ENCODE data around the gene XPC.

Gene XPC

GRCh38 chr3:14212032-14212431 is 33.6 kb upstream of the XPC start:
- peaks cover 6% of the 10 kb centered on the region for H3K4me1 Mint-ChIP-seq
- no peak for ATAC-seq
- H3K36me3 Mint-ChIP-seq = no peaks in the 10 kb centered on the region
- no peaks in the 10 kb centered on the region for H3K9me3 Mint-ChIP-seq
- no peaks in the 10 kb centered on the region for H3K27me3 Mint-ChIP-seq
- H3K27ac Mint-ChIP-seq = no peak overlapping the region
- no peak overlapping the region for H3K4me3 Mint-ChIP-seq

- no peaks in the 10 kb centered on the region for H3K27me3 Mint-ChIP-seq
- H3K36me3 Mint-ChIP-seq = no peaks in the 10 kb centered on the region
- no peak for ATAC-seq
- no peaks in the 10 kb centered on the region for H3K9me3 Mint-ChIP-seq
- H3K27ac Mint-ChIP-seq = no peak overlapping the region
- no peak overlapping the region for H3K4me3 Mint-ChIP-seq
- peaks cover 5% of the 10 kb centered on the region for H3K4me1 Mint-ChIP-seq
Observed at GRCh38 chr3:14211621-14212020, 33.2 kb upstream of the XPC start.

- ATAC-seq = no peak
- no peaks in the 10 kb centered on the region for H3K36me3 Mint-ChIP-seq
- no peaks in the 10 kb centered on the region for H3K4me1 Mint-ChIP-seq
- H3K9me3 Mint-ChIP-seq = no peaks in the 10 kb centered on the region
- no peak overlapping the region for H3K4me3 Mint-ChIP-seq
- H3K27me3 Mint-ChIP-seq = no peaks in the 10 kb centered on the region
- no peak overlapping the region for H3K27ac Mint-ChIP-seq
Observed at GRCh38 chr3:14210843-14211594, 32.6 kb upstream of the XPC start.

- H3K27ac Mint-ChIP-seq = no peak overlapping the region
Observed at GRCh38 chr3:14210290-14210688, 31.9 kb upstream of the XPC start.

GRCh38 chr3:14209581-14210289 is 31.3 kb upstream of the XPC start:
- no peak for ATAC-seq
- no peak overlapping the region for H3K27ac Mint-ChIP-seq
- no peaks in the 10 kb centered on the region for H3K27me3 Mint-ChIP-seq
- no peaks in the 10 kb centered on the region for H3K36me3 Mint-ChIP-seq
- no peak overlapping the region for H3K4me3 Mint-ChIP-seq
- H3K4me1 Mint-ChIP-seq = no peaks in the 10 kb centered on the region
- no peaks in the 10 kb centered on the region for H3K9me3 Mint-ChIP-seq

More at GRCh38 chr3:14210290-14210688, 31.9 kb upstream of the XPC start:
- no peak overlapping the region for H3K4me3 Mint-ChIP-seq
- no peaks in the 10 kb centered on the region for H3K36me3 Mint-ChIP-seq
- ATAC-seq = no peak
- H3K9me3 Mint-ChIP-seq = no peaks in the 10 kb centered on the region
- no peaks in the 10 kb centered on the region for H3K4me1 Mint-ChIP-seq
- no peaks in the 10 kb centered on the region for H3K27me3 Mint-ChIP-seq

- Mint-ChIP-seq H3K27ac (no peak overlapping the region), H3K4me1 (no peaks in the 10 kb centered on the region), H3K36me3 (no peaks in the 10 kb centered on the region), H3K4me3 (no peak overlapping the region), H3K27me3 (no peaks in the 10 kb centered on the region), H3K9me3 (no peaks in the 10 kb centered on the region)
- ATAC-seq = no peak
Observed at GRCh38 chr3:14208977-14209394, 30.6 kb upstream of the XPC start.

GRCh38 chr3:14208168-14208567 is 29.8 kb upstream of the XPC start:
- peaks cover 3% of the 10 kb centered on the region for H3K4me1 Mint-ChIP-seq
- no peak overlapping the region for H3K4me3 Mint-ChIP-seq
- ATAC-seq = no peak
- no peaks in the 10 kb centered on the region for H3K27me3 Mint-ChIP-seq
- no peaks in the 10 kb centered on the region for H3K36me3 Mint-ChIP-seq
- no peaks in the 10 kb centered on the region for H3K9me3 Mint-ChIP-seq
- no peak overlapping the region for H3K27ac Mint-ChIP-seq

- H3K9me3 Mint-ChIP-seq = no peaks in the 10 kb centered on the region
- H3K36me3 Mint-ChIP-seq = no peaks in the 10 kb centered on the region
- no peak overlapping the region for H3K4me3 Mint-ChIP-seq
- H3K27ac Mint-ChIP-seq = no peak overlapping the region
- no peaks in the 10 kb centered on the region for H3K27me3 Mint-ChIP-seq
- peaks cover 4% of the 10 kb centered on the region for H3K4me1 Mint-ChIP-seq
- no peak for ATAC-seq
Observed at GRCh38 chr3:14206548-14207177, 28.3 kb upstream of the XPC start.

GRCh38 chr3:14204515-14205284 is 26.3 kb upstream of the XPC start:
- Mint-ChIP-seq H3K27ac (no peak overlapping the region), H3K4me3 (no peak overlapping the region), H3K4me1 (peaks cover 4% of the 10 kb centered on the region), H3K9me3 (no peaks in the 10 kb centered on the region), H3K27me3 (no peaks in the 10 kb centered on the region), H3K36me3 (peaks cover 5% of the 10 kb centered on the region)
- no peak for ATAC-seq

GRCh38 chr3:14203521-14204079 is 25.2 kb upstream of the XPC start:
- no peaks in the 10 kb centered on the region for H3K27me3 Mint-ChIP-seq
- peaks cover 4% of the 10 kb centered on the region for H3K4me1 Mint-ChIP-seq
- H3K4me3 Mint-ChIP-seq = no peak overlapping the region
- ATAC-seq = peak; percentile 64
- peaks cover 13% of the 10 kb centered on the region for H3K36me3 Mint-ChIP-seq
- H3K9me3 Mint-ChIP-seq = no peaks in the 10 kb centered on the region
- H3K27ac Mint-ChIP-seq = no peak overlapping the region

GRCh38 chr3:14202874-14203520 is 24.6 kb upstream of the XPC start:
- Mint-ChIP-seq H3K27me3 (no peaks in the 10 kb centered on the region), H3K4me3 (no peak overlapping the region), H3K9me3 (no peaks in the 10 kb centered on the region), H3K4me1 (peaks cover 4% of the 10 kb centered on the region), H3K36me3 (peaks cover 19% of the 10 kb centered on the region), H3K27ac (no peak overlapping the region)
- no peak for ATAC-seq

- H3K36me3 Mint-ChIP-seq = peaks cover 28% of the 10 kb centered on the region
- no peak overlapping the region for H3K4me3 Mint-ChIP-seq
- no peak for ATAC-seq
- no peaks in the 10 kb centered on the region for H3K9me3 Mint-ChIP-seq
- peaks cover 4% of the 10 kb centered on the region for H3K4me1 Mint-ChIP-seq
- no peak overlapping the region for H3K27ac Mint-ChIP-seq
- no peaks in the 10 kb centered on the region for H3K27me3 Mint-ChIP-seq
Observed at GRCh38 chr3:14201940-14202684, 23.7 kb upstream of the XPC start.

GRCh38 chr3:14200841-14201240 is 22.4 kb upstream of the XPC start:
- H3K4me1 Mint-ChIP-seq = peaks cover 4% of the 10 kb centered on the region
- peaks cover 30% of the 10 kb centered on the region for H3K36me3 Mint-ChIP-seq
- no peak overlapping the region for H3K4me3 Mint-ChIP-seq
- no peaks in the 10 kb centered on the region for H3K9me3 Mint-ChIP-seq
- H3K27ac Mint-ChIP-seq = no peak overlapping the region
- ATAC-seq = no peak
- no peaks in the 10 kb centered on the region for H3K27me3 Mint-ChIP-seq

GRCh38 chr3:14200276-14200675 is 21.9 kb upstream of the XPC start:
- Mint-ChIP-seq H3K4me3 (no peak overlapping the region), H3K27me3 (no peaks in the 10 kb centered on the region), H3K4me1 (peaks cover 4% of the 10 kb centered on the region), H3K9me3 (no peaks in the 10 kb centered on the region), H3K36me3 (peaks cover 33% of the 10 kb centered on the region), H3K27ac (no peak overlapping the region)
- no peak for ATAC-seq
